CD14-positive monocyte (primary cell): ENCODE data around the gene DPH1. TPM values are rescaled to one million over a fixed set of nuclear protein-coding genes. Genes with fewer than 3 reads are reported as not detected.

Experiments
- DNase-seq, 3 donors: peaks; one replicate each; pipeline ENCODE4 v3.0.0-alpha.2; 2011 to 2022
- H2AFZ ChIP-seq: 2 replicates; pipeline ENCODE4 v1.6.0; 2012; ENCODE audit warnings: mild to moderate bottlenecking, low read depth, low read length, inconsistent platforms; ENCODE audit not compliant: insufficient read depth, poor library complexity, severe bottlenecking
- H3K27ac ChIP-seq, 2 donors: 1 replicate in 1 of 2; 2 replicates in 1 of 2; pipeline ENCODE4 v1.5.1; 2012 to 2013; ENCODE audit warnings: low read length in 2 of 2, control low read depth in 1 of 2, inconsistent platforms in 1 of 2, low read depth in 1 of 2, mild to moderate bottlenecking in 1 of 2
- H3K27me3 ChIP-seq, 2 donors: one replicate each; pipeline versions ENCODE4 v1.6.0 to v1.6.1; 2011 to 2013; ENCODE audit warnings: low read length in 2 of 2; ENCODE audit not compliant: control insufficient read depth in 2 of 2, insufficient read depth in 2 of 2
- H3K36me3 ChIP-seq, 2 donors: replicated peaks in 1 of 2; 1 replicate in 1 of 2; 2 replicates in 1 of 2; pipeline versions ENCODE4 v1.5.1 to v1.6.1; 2012 to 2013; ENCODE audit warnings: low read length in 2 of 2, control low read depth in 1 of 2, inconsistent platforms in 1 of 2, mild to moderate bottlenecking in 1 of 2; ENCODE audit not compliant: insufficient read depth in 2 of 2, control insufficient read depth in 1 of 2
- H3K4me1 ChIP-seq, 2 donors: 1 replicate in 1 of 2; 2 replicates in 1 of 2; pipeline versions ENCODE4 v1.5.1 to v1.6.1; 2012 to 2013; ENCODE audit warnings: low read length in 2 of 2, control low read depth in 1 of 2, inconsistent platforms in 1 of 2, mild to moderate bottlenecking in 1 of 2, moderate library complexity in 1 of 2; ENCODE audit not compliant: insufficient read depth in 2 of 2, control insufficient read depth in 1 of 2
- H3K4me2 ChIP-seq: replicated peaks from 2 replicates; pipeline ENCODE3; 2012; ENCODE audit warnings: low read length, moderate library complexity, mild to moderate bottlenecking; ENCODE audit not compliant: poor library complexity, severe bottlenecking; ENCODE audit errors: extremely low read depth
- H3K4me3 ChIP-seq, 3 experiments: fragments of 200-600 bp in 1 of 3; sonication (generic) in 1 of 3; replicated peaks in 1 of 3; 1 replicate in 2 of 3; 2 replicates in 1 of 3; pipeline ENCODE4 v1.5.1; 2011 to 2013; ENCODE audit warnings: low read length in 3 of 3, mild to moderate bottlenecking in 3 of 3, control low read depth in 2 of 3, low read depth in 2 of 3, inconsistent platforms in 1 of 3, moderate library complexity in 1 of 3
- H3K79me2 ChIP-seq: 2 replicates; pipeline ENCODE4 v1.6.0; 2012; ENCODE audit warnings: mild to moderate bottlenecking, control low read depth, inconsistent platforms, low read length, moderate library complexity; ENCODE audit not compliant: insufficient read depth
- H3K9ac ChIP-seq: 2 replicates; pipeline ENCODE4 v1.6.0; 2017; ENCODE audit warnings: low read length, mild to moderate bottlenecking; ENCODE audit not compliant: insufficient read depth, poor library complexity, severe bottlenecking
- H3K9me3 ChIP-seq, 2 donors: replicated peaks in 1 of 2; 1 replicate in 1 of 2; 2 replicates in 1 of 2; pipeline versions ENCODE4 v1.5.1 to v1.6.1; 2012 to 2013; ENCODE audit warnings: low read length in 2 of 2, control low read depth in 1 of 2; ENCODE audit not compliant: control insufficient read depth in 1 of 2, insufficient read depth in 1 of 2
- H4K20me1 ChIP-seq: 2 replicates; pipeline ENCODE4 v1.6.0; 2012; ENCODE audit warnings: mild to moderate bottlenecking, low read length, control low read depth, moderate library complexity; ENCODE audit not compliant: insufficient read depth
- H3K27ac Mint-ChIP-seq, 7 donors: one replicate each; pipeline ENCODE4 v1.8.0; 2020; ENCODE audit warnings: mild to moderate bottlenecking in 7 of 7, mixed read lengths in 7 of 7, moderate library complexity in 6 of 7, inconsistent platforms in 2 of 7
- H3K27me3 Mint-ChIP-seq, 3 donors: one replicate each; pipeline ENCODE4 v1.8.0; 2021 to 2022; ENCODE audit warnings: low read depth in 3 of 3, mild to moderate bottlenecking in 3 of 3, mixed read lengths in 3 of 3, moderate library complexity in 3 of 3, inconsistent platforms in 1 of 3
- H3K36me3 Mint-ChIP-seq, 2 donors: one replicate each; pipeline ENCODE4 v1.8.0; 2020; ENCODE audit warnings: mixed read lengths in 2 of 2, inconsistent platforms in 1 of 2, mild to moderate bottlenecking in 1 of 2
- H3K4me1 Mint-ChIP-seq: one replicate; pipeline ENCODE4 v1.8.0; 2020; ENCODE audit warnings: mild to moderate bottlenecking, mixed read lengths
- H3K4me3 Mint-ChIP-seq, 2 donors: one replicate each; pipeline ENCODE4 v1.8.0; 2020; ENCODE audit warnings: mild to moderate bottlenecking in 2 of 2, mixed read lengths in 2 of 2, moderate library complexity in 1 of 2
- H3K9me3 Mint-ChIP-seq, 7 donors: one replicate each; pipeline ENCODE4 v1.8.0; 2020 to 2022; ENCODE audit warnings: mixed read lengths in 7 of 7, mild to moderate bottlenecking in 6 of 7, moderate library complexity in 6 of 7, inconsistent platforms in 2 of 7
- WGBS: methylation state at CpG from one replicate; pipeline ENCODE4 v1.1.5; 2013; ENCODE audit warnings: missing lambda C conversion rate; ENCODE audit not compliant: insufficient coverage; 5-methylcytosine and 5-hydroxymethylcytosine counted together
- intact Hi-C, 2 donors: fragments of 100-400 bp; cut with micrococcal nuclease; formaldehyde crosslinking; loops; one replicate each; pipeline versions ENCODE4 v1.15.0 to v1.15.1; 2023
- polyA minus RNA-seq: library from RNA; depleted of rRNA, polyadenylated mRNA; stranded (reverse); fragments of >200 nt; gene quantifications from 2 replicates; pipeline ENCODE4 v1.2.3, GENCODE V29; 2012
- polyA plus RNA-seq, 3 donors: library from polyadenylated mRNA; depleted of rRNA in 1 of 3; unstranded in 2 of 3; stranded (reverse) in 1 of 3; fragments of 300-500 nt in 2 of 3; fragments of >200 nt in 1 of 3; fragmentation: Illumina TruSeq in 2 of 3; gene quantifications; 1 replicate in 2 of 3; 2 replicates in 1 of 3; pipeline ENCODE4 v1.2.3, GENCODE V29; 2012 to 2021
- total RNA-seq, 12 experiments: library from RNA in 1 of 12; stranded (reverse) in 1 of 12; fragments of 120-200 nt in 1 of 12; gene quantifications; one replicate each; pipeline ENCODE4 v1.2.4 and lab custom pipeline; 2013 to 2026; ENCODE audit warnings: mixed read lengths in 6 of 12, inconsistent platforms in 1 of 12
- TF ChIP-seq, protein P1 (sequence below): fragments of 200-600 bp; IDR thresholded peaks from one replicate; pipeline ENCODE4 v1.8.0; 2022; ENCODE audit warnings: antibody characterized with exemption, mild to moderate bottlenecking

Gene DPH1
- total RNA-seq (2013): 12.3 TPM
- polyA plus RNA-seq: 10 to 100 TPM in 1 of 3 donors, 1 to 10 TPM in 2; 7.5 to 29.4 (median 9.3) TPM
- polyA minus RNA-seq: 11.4 and 14.5 TPM in 2 replicates
- 1.4 to 10.5 (median 7.3) reads per million in 11 experiments for total RNA-seq (lab: John Stamatoyannopoulos, UW)

DNA sequence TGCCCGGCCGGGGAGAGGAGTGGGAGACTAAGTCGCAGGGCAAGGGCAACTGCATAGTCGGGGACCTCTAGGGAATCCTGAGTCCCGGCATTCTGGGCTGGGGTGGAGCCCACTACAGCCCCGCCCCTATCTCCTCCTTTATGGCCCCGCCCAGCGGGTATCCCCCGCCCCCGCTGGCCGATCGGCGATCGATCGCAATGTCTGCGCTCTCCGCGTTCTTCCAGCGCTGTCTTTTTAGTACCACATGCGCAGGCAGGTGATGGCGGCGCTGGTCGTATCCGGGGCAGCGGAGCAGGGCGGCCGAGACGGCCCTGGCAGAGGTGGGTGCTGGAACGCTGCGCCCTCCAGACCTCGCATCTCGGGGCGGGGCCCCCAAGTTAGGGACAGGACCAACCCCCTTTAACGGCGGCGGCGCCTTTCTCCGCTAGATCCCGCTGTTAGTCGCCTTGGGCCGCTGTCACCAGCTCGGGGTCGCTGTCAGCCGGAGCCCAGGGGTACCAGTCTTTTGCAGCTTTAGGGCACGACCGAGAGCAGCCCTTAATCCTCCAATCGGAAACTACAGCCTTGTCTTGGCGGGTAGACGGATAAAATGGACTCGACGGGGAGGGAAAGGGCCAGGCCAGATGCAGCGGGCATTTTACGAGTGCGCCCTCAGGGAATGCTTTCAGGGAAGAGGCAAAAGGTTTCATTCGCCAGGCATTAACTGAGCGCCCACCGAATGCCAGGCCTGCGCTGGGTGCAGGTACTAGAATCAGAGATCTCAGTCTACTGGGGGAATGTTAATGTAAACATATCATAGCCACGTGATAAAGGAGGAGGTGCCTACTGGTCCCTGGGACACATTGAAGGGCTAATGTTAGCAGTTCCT is at the start of gene DPH1:
Gene DPH1, plus strand, starts transcription at position 243 of the 868 bp plus-strand sequence. Its CDS starts 17 bp downstream, at position 260.
- WGBS: 2% methylated on average over 56 of the region's 59 CpGs
- peak within 1 kb of the TSS; percentile 95 to 97 for H3K4me3 Mint-ChIP-seq

More for the DNA sequence above, at the start of gene DPH1:
- H3K36me3 ChIP-seq: peaks cover 3 to 5% of the 10 kb centered on the region in 2 donors
- H3K27me3 ChIP-seq: peaks cover 22 to 46% of the 10 kb centered on the region in 2 donors
- Mint-ChIP-seq H3K9me3 (peaks cover 0 to 20% (median 14%) of the 10 kb centered on the region in 7 donors), H3K27ac (peak within 1 kb of the TSS; percentile 54 to 87 (median 80)), H3K36me3 (peaks cover 7% of the 10 kb centered on the region in 2 donors), H3K27me3 (peaks cover 46 to 49% (median 47%) of the 10 kb centered on the region in 3 donors), H3K4me1 (peaks cover 27% of the 10 kb centered on the region)
- H3K4me3 ChIP-seq: peak within 1 kb of the TSS; percentile 66 to 99 (median 91)
- H3K4me2 ChIP-seq: peak within 1 kb of the TSS; percentile 98
- peaks cover 26 to 33% of the 10 kb centered on the region in 2 donors for H3K4me1 ChIP-seq
- no peaks in the 10 kb centered on the region for H3K79me2 ChIP-seq
- intact Hi-C loops: loop anchor here (10.0 kb wide), 2 partner anchors 145 to 315 kb away; partner anchors contain the start of gene TLCD2 (in 1 of the 2)
- no peaks in the 10 kb centered on the region for H4K20me1 ChIP-seq
- H3K9me3 ChIP-seq: peaks cover 8 to 9% of the 10 kb centered on the region in 2 donors
- H3K27ac ChIP-seq: peak within 1 kb of the TSS in 1 of 2 donors; percentile 36
- H2AFZ ChIP-seq: peak within 1 kb of the TSS; percentile 96
- peak; percentile 73 to 77 (median 77) for DNase-seq
- TF ChIP-seq, protein P1, sequence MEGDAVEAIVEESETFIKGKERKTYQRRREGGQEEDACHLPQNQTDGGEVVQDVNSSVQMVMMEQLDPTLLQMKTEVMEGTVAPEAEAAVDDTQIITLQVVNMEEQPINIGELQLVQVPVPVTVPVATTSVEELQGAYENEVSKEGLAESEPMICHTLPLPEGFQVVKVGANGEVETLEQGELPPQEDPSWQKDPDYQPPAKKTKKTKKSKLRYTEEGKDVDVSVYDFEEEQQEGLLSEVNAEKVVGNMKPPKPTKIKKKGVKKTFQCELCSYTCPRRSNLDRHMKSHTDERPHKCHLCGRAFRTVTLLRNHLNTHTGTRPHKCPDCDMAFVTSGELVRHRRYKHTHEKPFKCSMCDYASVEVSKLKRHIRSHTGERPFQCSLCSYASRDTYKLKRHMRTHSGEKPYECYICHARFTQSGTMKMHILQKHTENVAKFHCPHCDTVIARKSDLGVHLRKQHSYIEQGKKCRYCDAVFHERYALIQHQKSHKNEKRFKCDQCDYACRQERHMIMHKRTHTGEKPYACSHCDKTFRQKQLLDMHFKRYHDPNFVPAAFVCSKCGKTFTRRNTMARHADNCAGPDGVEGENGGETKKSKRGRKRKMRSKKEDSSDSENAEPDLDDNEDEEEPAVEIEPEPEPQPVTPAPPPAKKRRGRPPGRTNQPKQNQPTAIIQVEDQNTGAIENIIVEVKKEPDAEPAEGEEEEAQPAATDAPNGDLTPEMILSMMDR: no peak
- peak within 1 kb of the TSS; percentile 79 for H3K9ac ChIP-seq
